Keratinocyte (primary cell): ENCODE results near the gene PITHD1. TPM values are rescaled to one million over a fixed set of nuclear protein-coding genes. Genes with fewer than 3 reads are reported as not detected.

Source experiments
- DNase-seq: peaks from one replicate; pipeline ENCODE4 v3.0.0-alpha.2; 2011; ENCODE audit warnings: low read depth, missing footprints, low spot score
- FAIRE-seq: peaks from 2 replicates; lab custom pipeline; 2011; peaks lifted over from hg19 to GRCh38; lab: Jason Lieb, UNC
- H2AFZ ChIP-seq: 2 replicates; pipeline ENCODE4 v1.6.0; 2012; ENCODE audit warnings: low read length, control low read depth, inconsistent platforms; ENCODE audit not compliant: control insufficient read depth
- H3K27ac ChIP-seq: 2 replicates; pipeline ENCODE4 v1.5.1; 2011; ENCODE audit warnings: low read length; ENCODE audit not compliant: control insufficient read depth, insufficient read depth
- H3K27me3 ChIP-seq: 3 replicates; pipeline ENCODE4 v1.6.0; 2011; ENCODE audit warnings: low read length; ENCODE audit not compliant: control insufficient read depth, insufficient read depth; ENCODE audit errors: extremely low read depth
- H3K36me3 ChIP-seq, 2 experiments: 2 replicates in 1 of 2; 3 replicates in 1 of 2; pipeline ENCODE4 v1.5.1; 2011; ENCODE audit warnings: low read length in 2 of 2, mild to moderate bottlenecking in 1 of 2; ENCODE audit not compliant: control insufficient read depth in 2 of 2, insufficient read depth in 2 of 2; ENCODE audit errors: extremely low read depth in 1 of 2
- H3K4me1 ChIP-seq: 3 replicates; pipeline ENCODE4 v1.5.1; 2011; ENCODE audit warnings: low read length; ENCODE audit not compliant: control insufficient read depth, insufficient read depth; ENCODE audit errors: extremely low read depth
- H3K4me2 ChIP-seq: 3 replicates; pipeline ENCODE4 v1.6.0; 2011; ENCODE audit warnings: low read depth, low read length; ENCODE audit not compliant: control insufficient read depth, insufficient read depth; ENCODE audit errors: extremely low read depth
- H3K4me3 ChIP-seq, 3 experiments: fragments of 200-600 bp in 1 of 3; sonication (generic) in 1 of 3; 2 replicates in 2 of 3; 3 replicates in 1 of 3; pipeline ENCODE4 v1.5.1; 2011 to 2016; ENCODE audit warnings: low read length in 3 of 3, mild to moderate bottlenecking in 3 of 3, control low read depth in 2 of 3, inconsistent platforms in 1 of 3, low read depth in 1 of 3, mixed read lengths in 1 of 3, mixed run types in 1 of 3, moderate library complexity in 1 of 3; ENCODE audit not compliant: control insufficient read depth in 2 of 3, insufficient read depth in 2 of 3; ENCODE audit errors: extremely low read depth in 1 of 3
- H3K79me2 ChIP-seq: 2 replicates; pipeline ENCODE4 v1.6.0; 2012; ENCODE audit warnings: low read length; ENCODE audit not compliant: control insufficient read depth, insufficient read depth
- H3K9ac ChIP-seq: 3 replicates; pipeline ENCODE4 v1.6.0; 2011; ENCODE audit warnings: low read length; ENCODE audit not compliant: control insufficient read depth, insufficient read depth; ENCODE audit errors: extremely low read depth
- H3K9me1 ChIP-seq: 3 replicates; pipeline ENCODE4 v1.6.0; 2011; ENCODE audit warnings: low read length; ENCODE audit not compliant: control insufficient read depth, insufficient read depth; ENCODE audit errors: extremely low read depth
- H3K9me3 ChIP-seq: 2 replicates; pipeline ENCODE4 v1.5.1; 2012; ENCODE audit warnings: low read depth, low read length; ENCODE audit not compliant: control insufficient read depth
- H4K20me1 ChIP-seq: 3 replicates; pipeline ENCODE4 v1.6.0; 2011; ENCODE audit warnings: low read length; ENCODE audit not compliant: control insufficient read depth, insufficient read depth; ENCODE audit errors: extremely low read depth
- EZH2 ChIP-seq: IDR thresholded peaks from one replicate; pipeline ENCODE4 v1.6.1; 2012; ENCODE audit warnings: inconsistent platforms, mild to moderate bottlenecking, low read length, moderate library complexity
- dilution Hi-C: fragments of 300-500 bp; cut with MboI; formaldehyde crosslinking; loops from one replicate; pipeline ENCODE4 v1.7.0; 2020; ENCODE audit warnings: low sequenced_read_pairs; ENCODE audit not compliant: extremely low pct_ligation_motif_present
- polyA plus RNA-seq, 5 experiments: library from polyadenylated mRNA; depleted of rRNA in 3 of 5; stranded (reverse) in 3 of 5; stranded (forward) in 1 of 5; unstranded in 1 of 5; fragments of >200 nt; gene quantifications; 1 replicate in 1 of 5; 2 replicates in 3 of 5; 3 replicates in 1 of 5; pipeline versions ENCODE4 v1.2.1 to v1.2.3, GENCODE V29; 2011 to 2012; ENCODE audit warnings: missing spikeins in 2 of 5, low read depth in 1 of 5, low replicate concordance in 1 of 5
- TF ChIP-seq, protein P1 (sequence below), 3 experiments: IDR thresholded peaks in 1 of 3; conservative IDR thresholded peaks in 1 of 3; optimal IDR thresholded peaks in 1 of 3; 2 replicates in 2 of 3; 3 replicates in 1 of 3; pipeline versions ENCODE3 to v1.5.1; 2011; ENCODE audit warnings: low read length in 3 of 3, mild to moderate bottlenecking in 3 of 3, moderate library complexity in 2 of 3, control low read depth in 1 of 3, inconsistent platforms in 1 of 3; ENCODE audit not compliant: insufficient read depth in 2 of 3; ENCODE audit errors: extremely low read depth in 1 of 3

PITHD1 gene
- polyA plus RNA-seq, 1 donor (not counting 4 experiments of a cell fraction or from before 2014, with no cell fraction given): 59.4 TPM

DNA sequence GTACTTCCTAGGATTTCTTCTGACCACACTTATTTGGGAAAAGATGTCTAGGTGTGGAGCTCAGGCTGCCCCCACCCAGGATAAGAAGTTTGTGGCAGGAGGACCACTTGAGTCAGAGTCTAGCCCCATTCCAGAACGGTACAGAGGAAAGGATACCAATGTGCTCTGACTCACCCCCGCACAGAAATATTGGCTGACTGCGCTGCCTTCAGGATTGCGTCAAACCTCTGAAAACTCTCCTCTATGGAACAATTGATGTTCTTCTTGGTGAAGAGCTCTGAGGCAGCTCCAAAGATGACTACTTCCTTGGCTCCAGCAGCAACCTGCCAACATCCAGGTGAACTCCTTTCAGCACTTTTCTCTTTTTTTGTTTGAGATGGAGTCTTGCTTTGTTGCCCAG lies 35.8 kb downstream of the PITHD1 start:
- no peaks in the 10 kb centered on the region for H3K79me2 ChIP-seq
- no peak overlapping the region for H3K4me3 ChIP-seq
- TF ChIP-seq EZH2: no peak
- TF ChIP-seq, protein P1, sequence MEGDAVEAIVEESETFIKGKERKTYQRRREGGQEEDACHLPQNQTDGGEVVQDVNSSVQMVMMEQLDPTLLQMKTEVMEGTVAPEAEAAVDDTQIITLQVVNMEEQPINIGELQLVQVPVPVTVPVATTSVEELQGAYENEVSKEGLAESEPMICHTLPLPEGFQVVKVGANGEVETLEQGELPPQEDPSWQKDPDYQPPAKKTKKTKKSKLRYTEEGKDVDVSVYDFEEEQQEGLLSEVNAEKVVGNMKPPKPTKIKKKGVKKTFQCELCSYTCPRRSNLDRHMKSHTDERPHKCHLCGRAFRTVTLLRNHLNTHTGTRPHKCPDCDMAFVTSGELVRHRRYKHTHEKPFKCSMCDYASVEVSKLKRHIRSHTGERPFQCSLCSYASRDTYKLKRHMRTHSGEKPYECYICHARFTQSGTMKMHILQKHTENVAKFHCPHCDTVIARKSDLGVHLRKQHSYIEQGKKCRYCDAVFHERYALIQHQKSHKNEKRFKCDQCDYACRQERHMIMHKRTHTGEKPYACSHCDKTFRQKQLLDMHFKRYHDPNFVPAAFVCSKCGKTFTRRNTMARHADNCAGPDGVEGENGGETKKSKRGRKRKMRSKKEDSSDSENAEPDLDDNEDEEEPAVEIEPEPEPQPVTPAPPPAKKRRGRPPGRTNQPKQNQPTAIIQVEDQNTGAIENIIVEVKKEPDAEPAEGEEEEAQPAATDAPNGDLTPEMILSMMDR (optimal IDR thresholded peaks at IDR 0.05 in 1 of 3, IDR thresholded peaks at IDR 0.05 in 1 of 3, conservative IDR thresholded peaks at IDR 0.05 in 1 of 3; ENCODE audit: extremely low read depth in 1 of 3, insufficient read depth in 2 of 3, low read length in 3 of 3): no peak
- H4K20me1 ChIP-seq: no peaks in the 10 kb centered on the region
- H3K27me3 ChIP-seq: no peaks in the 10 kb centered on the region
- no peak for DNase-seq
- H3K9me1 ChIP-seq: no peaks in the 10 kb centered on the region
- H3K9me3 ChIP-seq: no peaks in the 10 kb centered on the region
- H3K27ac ChIP-seq: no peak overlapping the region
- dilution Hi-C loops: no loop called here
- no peak overlapping the region for H3K9ac ChIP-seq
- H3K36me3 ChIP-seq: peaks cover 7 to 19% of the 10 kb centered on the region in 2 experiments
- H3K4me1 ChIP-seq: peaks cover 9% of the 10 kb centered on the region
- no peak overlapping the region for H2AFZ ChIP-seq
- FAIRE-seq: no peak
- H3K4me2 ChIP-seq: no peak overlapping the region

DNA sequence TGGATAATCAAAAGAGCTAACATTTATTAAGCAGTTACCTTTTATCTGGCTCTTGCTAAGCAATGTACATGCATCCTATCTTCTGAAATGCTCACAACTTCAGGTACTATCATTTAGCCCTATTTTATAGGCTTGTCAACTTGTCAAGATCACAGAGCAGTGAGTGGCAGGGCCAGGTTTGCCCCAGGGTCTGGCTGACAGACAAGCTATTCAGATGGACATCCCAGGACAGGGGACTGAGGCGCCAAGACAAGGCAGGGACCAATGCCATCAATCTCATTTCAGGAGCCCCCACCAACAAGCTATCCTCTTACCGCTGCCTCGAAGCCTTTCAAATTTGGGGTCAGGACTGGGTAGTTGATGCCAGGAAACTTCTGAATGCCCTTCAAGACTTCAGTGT lies 38.1 kb downstream of the PITHD1 start:
- TF ChIP-seq, protein P1 (optimal IDR thresholded peaks at IDR 0.05 in 1 of 3, IDR thresholded peaks at IDR 0.05 in 1 of 3, conservative IDR thresholded peaks at IDR 0.05 in 1 of 3; ENCODE audit: extremely low read depth in 1 of 3, insufficient read depth in 2 of 3, low read length in 3 of 3): no peak
- TF ChIP-seq EZH2: no peak
- FAIRE-seq (no peak), DNase-seq (no peak)
- Histone ChIP-seq H3K9me1 (no peaks in the 10 kb centered on the region), H3K4me2 (no peak overlapping the region), H2AFZ (no peak overlapping the region), H3K9ac (no peak overlapping the region), H3K4me1 (no peaks in the 10 kb centered on the region), H3K9me3 (no peaks in the 10 kb centered on the region), H3K79me2 (no peaks in the 10 kb centered on the region), H3K27me3 (no peaks in the 10 kb centered on the region), H3K36me3 (peaks cover 7 to 19% of the 10 kb centered on the region in 2 experiments), H4K20me1 (no peaks in the 10 kb centered on the region), H3K27ac (no peak overlapping the region), H3K4me3 (no peak overlapping the region)
- dilution Hi-C loops: no loop called here
